ENCODE results near the gene NSUN2. TPM values are rescaled to one million over a fixed set of nuclear protein-coding genes. Genes with fewer than 3 reads are reported as not detected.

The NSUN2 gene
- total RNA-seq, 5 donors from 2014 or later (not counting 1 experiment from before 2014, with no cell fraction given): 60.8 to 90.9 (median 68.7) TPM

- CTCF ChIA-PET: no interaction called here
Observed at GRCh38 chr5:6557807-6558575, 74.9 kb downstream of the NSUN2 start.

GRCh38 chr5:6556802-6557102, 76.1 kb downstream of the NSUN2 start:
- H3K9me3 Mint-ChIP-seq: no peaks in the 10 kb centered on the region
- POLR2A ChIA-PET: no interaction called here
- WGBS (ENCODE audit: insufficient coverage): 57% methylated on average over 1 of the region's 1 CpG

More at GRCh38 chr5:6557807-6558575, 74.9 kb downstream of the NSUN2 start:
- Histone ChIP-seq H3K9me3 (no peaks in the 10 kb centered on the region), H3K36me3 (ENCODE audit: control insufficient read depth in 2 of 2, extremely low read depth in 1 of 2, insufficient read depth in 1 of 2, low read length in 1 of 2) (no peaks in the 10 kb centered on the region), H3K4me1 (ENCODE audit: control insufficient read depth in 1 of 2, extremely low read depth in 1 of 2, insufficient read depth in 2 of 2, low read length in 2 of 2) (no peaks in the 10 kb centered on the region), H3K4me3 (ENCODE audit: control insufficient read depth in 1 of 2, extremely low read depth in 1 of 2, low read length in 1 of 2) (no peak overlapping the region), H3K27me3 (replicated peaks in 1 of 2; ENCODE audit: control insufficient read depth in 2 of 2, extremely low read depth in 1 of 2, insufficient read depth in 2 of 2, low read length in 1 of 2) (peaks cover 0 to 39% of the 10 kb centered on the region in 2 experiments), H3K27ac (ENCODE audit: low read length) (no peak overlapping the region)
- Mint-ChIP-seq H3K27ac (no peak overlapping the region), H3K36me3 (no peaks in the 10 kb centered on the region), H3K9me3 (no peaks in the 10 kb centered on the region), H3K27me3 (peaks cover 24 to 29% of the 10 kb centered on the region in 2 donors), H3K4me1 (no peaks in the 10 kb centered on the region), H3K4me3 (no peak overlapping the region)
- ATAC-seq (replicated peaks in 1 of 4): no peak
- POLR2A ChIA-PET: no interaction called here
- DNase-seq: no peak
- WGBS (ENCODE audit: insufficient coverage): 90% methylated on average over 5 of the region's 6 CpGs

DNA sequence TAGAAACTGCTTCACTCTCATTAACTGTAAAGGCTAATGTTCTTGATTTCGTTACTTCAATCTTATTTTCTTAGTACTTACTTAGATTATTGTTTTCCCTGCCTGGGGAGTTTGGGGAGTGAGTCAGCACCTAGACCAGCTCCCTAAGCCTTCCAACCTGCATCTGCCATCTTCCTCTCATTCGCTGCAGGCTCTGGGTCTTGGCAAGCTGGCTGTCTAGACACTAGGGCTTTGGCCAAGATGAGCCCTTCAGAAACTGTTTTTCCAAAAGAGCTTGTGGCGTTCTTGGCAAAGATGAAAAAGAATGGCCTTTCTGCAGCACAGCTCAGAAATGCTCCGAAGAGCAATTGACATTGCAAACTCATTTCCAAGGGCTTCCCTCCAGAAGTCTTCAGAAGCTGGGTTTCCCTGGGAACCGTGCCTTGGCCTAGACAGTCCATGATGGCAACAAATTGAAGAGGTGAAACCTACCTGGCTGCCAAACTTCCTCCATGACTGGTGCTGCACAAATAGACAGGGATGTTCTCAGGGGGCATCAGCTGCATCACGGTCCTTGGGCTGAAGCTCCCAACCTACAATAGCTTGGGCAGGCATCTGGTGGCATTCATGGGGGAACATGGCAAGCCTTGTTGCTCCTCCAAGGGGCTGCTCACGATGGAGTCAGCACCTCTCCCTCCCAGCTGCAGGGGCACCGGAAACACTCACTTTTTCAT, 76.6 kb downstream of the NSUN2 start:
- H3K27me3 Mint-ChIP-seq: peaks cover 24 to 29% of the 10 kb centered on the region in 2 donors
- Histone ChIP-seq H3K4me1 (ENCODE audit: control insufficient read depth in 1 of 2, extremely low read depth in 1 of 2, insufficient read depth in 2 of 2, low read length in 2 of 2) (no peaks in the 10 kb centered on the region), H3K36me3 (ENCODE audit: control insufficient read depth in 2 of 2, extremely low read depth in 1 of 2, insufficient read depth in 1 of 2, low read length in 1 of 2) (no peaks in the 10 kb centered on the region), H3K9me3 (no peaks in the 10 kb centered on the region), H3K27ac (ENCODE audit: low read length) (no peak overlapping the region), H3K4me3 (ENCODE audit: control insufficient read depth in 1 of 2, extremely low read depth in 1 of 2, low read length in 1 of 2) (no peak overlapping the region), H3K27me3 (replicated peaks in 1 of 2; ENCODE audit: control insufficient read depth in 2 of 2, extremely low read depth in 1 of 2, insufficient read depth in 2 of 2, low read length in 1 of 2) (peaks cover 0 to 53% of the 10 kb centered on the region in 2 experiments)
- no peaks in the 10 kb centered on the region for H3K36me3 Mint-ChIP-seq
- no peaks in the 10 kb centered on the region for H3K9me3 Mint-ChIP-seq
- POLR2A ChIA-PET: no interaction called here
- no peak overlapping the region for H3K27ac Mint-ChIP-seq
- no peak overlapping the region for H3K4me3 Mint-ChIP-seq
- DNase-seq (no peak), ATAC-seq (replicated peaks in 1 of 4) (no peak)
- CTCF ChIA-PET: no interaction called here
- H3K4me1 Mint-ChIP-seq: no peaks in the 10 kb centered on the region
- 81% methylated on average over 5 of the region's 8 CpGs for WGBS (ENCODE audit: insufficient coverage)

More at GRCh38 chr5:6556802-6557102, 76.1 kb downstream of the NSUN2 start:
- Histone ChIP-seq H3K4me1 (ENCODE audit: control insufficient read depth in 1 of 2, extremely low read depth in 1 of 2, insufficient read depth in 2 of 2, low read length in 2 of 2) (no peaks in the 10 kb centered on the region), H3K27ac (ENCODE audit: low read length) (no peak overlapping the region), H3K9me3 (no peaks in the 10 kb centered on the region), H3K36me3 (ENCODE audit: control insufficient read depth in 2 of 2, extremely low read depth in 1 of 2, insufficient read depth in 1 of 2, low read length in 1 of 2) (no peaks in the 10 kb centered on the region), H3K27me3 (replicated peaks in 1 of 2; ENCODE audit: control insufficient read depth in 2 of 2, extremely low read depth in 1 of 2, insufficient read depth in 2 of 2, low read length in 1 of 2) (peaks cover 0 to 49% of the 10 kb centered on the region in 2 experiments), H3K4me3 (ENCODE audit: control insufficient read depth in 1 of 2, extremely low read depth in 1 of 2, low read length in 1 of 2) (no peak overlapping the region)
- Mint-ChIP-seq H3K4me1 (no peaks in the 10 kb centered on the region), H3K27me3 (peaks cover 24 to 29% of the 10 kb centered on the region in 2 donors), H3K4me3 (no peak overlapping the region), H3K36me3 (no peaks in the 10 kb centered on the region), H3K27ac (no peak overlapping the region)
- ATAC-seq (replicated peaks in 1 of 4): no peak
- CTCF ChIA-PET: no interaction called here
- no peak for DNase-seq

DNA sequence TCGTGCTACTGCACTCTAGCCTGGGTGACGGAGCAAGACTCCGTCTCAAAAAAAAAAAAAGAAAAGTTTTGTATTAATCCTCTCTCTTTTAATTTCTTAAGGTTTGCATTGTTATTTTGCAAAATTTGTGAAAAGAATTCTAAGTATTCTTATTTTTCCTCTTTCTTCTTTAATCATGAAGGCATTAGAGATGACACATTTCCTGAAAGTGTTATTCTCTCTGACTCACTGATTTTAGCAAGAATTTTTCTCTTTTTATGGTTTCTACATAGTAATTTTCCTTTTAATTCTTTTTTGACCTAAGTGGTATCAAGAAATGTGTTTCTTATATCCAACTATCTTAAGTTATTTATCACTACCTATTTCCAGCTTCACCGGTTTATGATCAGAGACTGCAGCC, 78.0 kb downstream of the NSUN2 start:
- ChIA-PET CTCF (no interaction called here), POLR2A (no interaction called here)
- no peaks in the 10 kb centered on the region for H3K9me3 ChIP-seq
- H3K9me3 Mint-ChIP-seq: no peaks in the 10 kb centered on the region
- no peaks in the 10 kb centered on the region for H3K4me1 ChIP-seq (ENCODE audit: control insufficient read depth in 1 of 2, extremely low read depth in 1 of 2, insufficient read depth in 2 of 2, low read length in 2 of 2)
- H3K36me3 ChIP-seq (ENCODE audit: control insufficient read depth in 2 of 2, extremely low read depth in 1 of 2, insufficient read depth in 1 of 2, low read length in 1 of 2): no peaks in the 10 kb centered on the region
- no peak overlapping the region for H3K4me3 ChIP-seq (ENCODE audit: control insufficient read depth in 1 of 2, extremely low read depth in 1 of 2, low read length in 1 of 2)
- no peak for ATAC-seq (replicated peaks in 1 of 4)
- no peak for DNase-seq
- H3K27me3 Mint-ChIP-seq: peaks cover 24 to 27% of the 10 kb centered on the region in 2 donors
- no peaks in the 10 kb centered on the region for H3K36me3 Mint-ChIP-seq
- H3K27ac ChIP-seq (ENCODE audit: low read length): no peak overlapping the region
- no peak overlapping the region for H3K4me3 Mint-ChIP-seq
- no peak overlapping the region for H3K27ac Mint-ChIP-seq
- WGBS (ENCODE audit: insufficient coverage): 100% methylated on average over 1 of the region's 4 CpGs
- H3K27me3 ChIP-seq (replicated peaks in 1 of 2; ENCODE audit: control insufficient read depth in 2 of 2, extremely low read depth in 1 of 2, insufficient read depth in 2 of 2, low read length in 1 of 2): peaks cover 0 to 57% of the 10 kb centered on the region in 2 experiments
- no peaks in the 10 kb centered on the region for H3K4me1 Mint-ChIP-seq

DNA sequence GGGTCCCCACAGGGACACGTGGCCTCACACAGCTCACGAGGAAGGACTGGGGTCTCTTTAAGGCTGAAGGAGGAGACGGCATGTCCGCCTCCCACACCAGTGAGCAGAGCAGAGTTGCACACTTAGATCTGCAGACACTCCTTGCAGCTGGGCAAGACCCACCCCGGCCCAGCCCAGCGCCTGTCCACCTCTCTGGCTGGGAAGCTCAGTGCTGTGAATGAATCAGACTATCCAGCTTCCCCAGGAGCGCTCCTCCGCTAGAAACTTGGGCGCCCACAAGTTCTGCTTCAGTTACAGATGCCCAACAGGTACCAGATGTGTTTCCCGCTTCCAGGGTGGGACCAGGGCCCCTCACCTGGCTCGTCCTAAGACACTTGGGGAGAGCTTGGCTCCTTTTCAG, 78.9 kb downstream of the NSUN2 start:
- Mint-ChIP-seq H3K4me3 (no peak overlapping the region), H3K4me1 (no peaks in the 10 kb centered on the region), H3K9me3 (no peaks in the 10 kb centered on the region), H3K27me3 (peaks cover 24 to 27% of the 10 kb centered on the region in 2 donors), H3K27ac (no peak overlapping the region), H3K36me3 (no peaks in the 10 kb centered on the region)
- Histone ChIP-seq H3K4me3 (ENCODE audit: control insufficient read depth in 1 of 2, extremely low read depth in 1 of 2, low read length in 1 of 2) (no peak overlapping the region), H3K36me3 (ENCODE audit: control insufficient read depth in 2 of 2, extremely low read depth in 1 of 2, insufficient read depth in 1 of 2, low read length in 1 of 2) (no peaks in the 10 kb centered on the region), H3K27me3 (replicated peaks in 1 of 2; ENCODE audit: control insufficient read depth in 2 of 2, extremely low read depth in 1 of 2, insufficient read depth in 2 of 2, low read length in 1 of 2) (peaks cover 0 to 57% of the 10 kb centered on the region in 2 experiments), H3K9me3 (no peaks in the 10 kb centered on the region), H3K27ac (ENCODE audit: low read length) (no peak overlapping the region), H3K4me1 (ENCODE audit: control insufficient read depth in 1 of 2, extremely low read depth in 1 of 2, insufficient read depth in 2 of 2, low read length in 2 of 2) (no peaks in the 10 kb centered on the region)
- ATAC-seq (replicated peaks in 1 of 4): no peak
- no peak for DNase-seq
- ChIA-PET CTCF (no interaction called here), POLR2A (no interaction called here)
- 74% methylated on average over 8 of the region's 11 CpGs for WGBS (ENCODE audit: insufficient coverage)

GRCh38 chr5:6552612-6553011, 80.2 kb downstream of the NSUN2 start:
- Mint-ChIP-seq H3K27me3 (peaks cover 19 to 21% of the 10 kb centered on the region in 2 donors), H3K27ac (no peak overlapping the region), H3K4me1 (no peaks in the 10 kb centered on the region), H3K9me3 (no peaks in the 10 kb centered on the region), H3K36me3 (no peaks in the 10 kb centered on the region), H3K4me3 (no peak overlapping the region)
- H3K27me3 ChIP-seq (replicated peaks in 1 of 2; ENCODE audit: control insufficient read depth in 2 of 2, extremely low read depth in 1 of 2, insufficient read depth in 2 of 2, low read length in 1 of 2): peaks cover 0 to 50% of the 10 kb centered on the region in 2 experiments
- no peaks in the 10 kb centered on the region for H3K9me3 ChIP-seq
- POLR2A ChIA-PET: no interaction called here
- no peak for DNase-seq
- WGBS (ENCODE audit: insufficient coverage): 83% methylated on average over 7 of the region's 7 CpGs
- ATAC-seq (replicated peaks in 1 of 4): no peak
- H3K36me3 ChIP-seq (ENCODE audit: control insufficient read depth in 2 of 2, extremely low read depth in 1 of 2, insufficient read depth in 1 of 2, low read length in 1 of 2): no peaks in the 10 kb centered on the region
- CTCF ChIA-PET: no interaction called here
- H3K4me1 ChIP-seq (ENCODE audit: control insufficient read depth in 1 of 2, extremely low read depth in 1 of 2, insufficient read depth in 2 of 2, low read length in 2 of 2): no peaks in the 10 kb centered on the region
- no peak overlapping the region for H3K27ac ChIP-seq (ENCODE audit: low read length)
- H3K4me3 ChIP-seq (ENCODE audit: control insufficient read depth in 1 of 2, extremely low read depth in 1 of 2, low read length in 1 of 2): no peak overlapping the region

All from T-cell (primary cell).